ENCODE measurements around the gene BICD1. TPM values are rescaled to one million over a fixed set of nuclear protein-coding genes. Genes with fewer than 3 reads are reported as not detected.
"Not testable (repeated sequence)": the region's sequence is repeated elsewhere in the genome, so short reads cannot be mapped to it uniquely, and the experiment has no call there.

BICD1 gene
- total RNA-seq, 2 experiments from 2014 or later, result 17.8 to 18.7 TPM

- no peaks in the 10 kb centered on the region for H3K4me1 Mint-ChIP-seq
- H3K27me3 Mint-ChIP-seq, result no peaks in the 10 kb centered on the region
- POLR2A ChIA-PET, result no interaction called here
- no peak for ATAC-seq (ENCODE audit: low read depth)
- peaks cover 1% of the 10 kb centered on the region for H3K9me3 Mint-ChIP-seq
- H3K27ac Mint-ChIP-seq, result no peak overlapping the region
- no peaks in the 10 kb centered on the region for H3K36me3 Mint-ChIP-seq
- DNase-seq, result no peak
- no peak overlapping the region for H3K4me3 Mint-ChIP-seq
Measured at GRCh38 chr12:32084753-32085152, 21.9 kb upstream of the BICD1 start.

DNA sequence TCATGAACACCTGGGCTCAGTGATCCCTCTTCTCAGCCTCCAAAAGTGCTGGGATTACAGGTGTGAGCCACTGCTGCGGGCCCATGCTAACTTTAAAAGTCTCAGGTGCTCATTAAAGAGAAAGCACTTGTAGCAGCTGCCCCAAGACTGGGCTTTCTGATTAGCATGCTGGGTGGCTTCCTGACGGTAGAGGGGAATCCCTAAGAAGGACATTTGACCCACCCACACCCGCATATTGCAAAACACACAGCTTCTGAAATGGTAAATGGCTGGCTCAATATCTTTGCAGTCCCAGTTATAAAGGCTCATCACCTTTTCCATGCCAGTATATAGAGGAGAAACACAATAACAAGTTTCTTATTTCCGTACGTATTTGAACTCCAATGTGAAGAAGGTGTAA lies 19.3 kb upstream of the BICD1 start:
- H3K4me1 Mint-ChIP-seq, result no peaks in the 10 kb centered on the region
- no peak overlapping the region for H3K4me3 Mint-ChIP-seq
- POLR2A ChIA-PET, result no interaction called here
- no peaks in the 10 kb centered on the region for H3K27me3 Mint-ChIP-seq
- DNase-seq, result no peak
- ATAC-seq (ENCODE audit: low read depth), result no peak
- H3K36me3 Mint-ChIP-seq, result no peaks in the 10 kb centered on the region
- peaks cover 1% of the 10 kb centered on the region for H3K9me3 Mint-ChIP-seq
- no peak overlapping the region for H3K27ac Mint-ChIP-seq

- Mint-ChIP-seq H3K9me3 (peaks cover 1% of the 10 kb centered on the region), H3K36me3 (no peaks in the 10 kb centered on the region), H3K4me1 (no peaks in the 10 kb centered on the region), H3K27ac (no peak overlapping the region), H3K4me3 (no peak overlapping the region), H3K27me3 (no peaks in the 10 kb centered on the region)
- DNase-seq, result no peak
- POLR2A ChIA-PET, result no interaction called here
- ATAC-seq (ENCODE audit: low read depth), result no peak
Measured at GRCh38 chr12:32089156-32089555, 17.5 kb upstream of the BICD1 start.

DNA sequence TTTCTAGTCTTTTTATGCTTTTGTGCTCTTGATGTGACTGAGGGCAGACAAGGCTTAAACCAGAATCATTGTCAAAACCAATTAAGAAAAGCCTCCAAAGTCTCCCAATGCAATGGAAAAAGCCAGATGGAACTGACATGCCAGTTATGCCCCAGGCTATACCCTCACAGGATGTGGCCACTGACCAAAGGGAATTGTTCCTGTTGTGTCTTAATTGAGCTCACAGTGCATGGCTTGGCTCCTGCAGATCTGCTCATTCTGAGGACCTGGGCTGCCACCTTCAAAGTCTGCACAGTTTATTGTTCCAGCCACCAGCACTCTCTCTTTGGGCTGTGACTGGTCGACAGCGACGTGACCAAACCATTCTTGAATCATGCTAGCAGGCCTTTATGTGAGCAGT lies 17.1 kb upstream of the BICD1 start:
- Mint-ChIP-seq H3K4me1 (no peaks in the 10 kb centered on the region), H3K36me3 (no peaks in the 10 kb centered on the region), H3K4me3 (no peak overlapping the region), H3K27ac (no peak overlapping the region), H3K27me3 (no peaks in the 10 kb centered on the region), H3K9me3 (peaks cover 1% of the 10 kb centered on the region)
- no peak for ATAC-seq (ENCODE audit: low read depth)
- no peak for DNase-seq
- POLR2A ChIA-PET, result no interaction called here

- Mint-ChIP-seq H3K27ac (no peak overlapping the region), H3K9me3 (peaks cover 1% of the 10 kb centered on the region), H3K4me3 (no peak overlapping the region), H3K36me3 (no peaks in the 10 kb centered on the region), H3K27me3 (no peaks in the 10 kb centered on the region), H3K4me1 (no peaks in the 10 kb centered on the region)
- no peak for ATAC-seq (ENCODE audit: low read depth)
- POLR2A ChIA-PET, result no interaction called here
- no peak for DNase-seq
Measured at GRCh38 chr12:32091696-32092095, 15.0 kb upstream of the BICD1 start.

DNA sequence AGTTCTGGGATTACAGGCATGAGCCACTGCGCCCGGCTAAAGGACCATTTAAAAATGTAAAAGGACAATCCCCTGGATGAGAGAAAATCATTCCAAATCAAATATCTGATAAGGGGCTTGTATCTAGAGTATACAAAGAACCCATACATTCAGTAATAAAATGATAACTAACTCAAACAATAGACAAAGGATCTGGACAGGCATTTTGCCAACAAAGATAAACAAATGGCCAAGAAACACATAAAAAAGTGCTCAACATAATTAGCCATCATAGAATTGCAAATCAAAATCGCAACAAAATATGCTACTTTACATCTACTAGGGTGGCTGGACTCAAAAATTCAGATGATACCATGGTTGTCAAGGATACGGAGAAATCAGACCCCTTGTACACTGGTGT lies 8.5 kb upstream of the BICD1 start:
- no peaks in the 10 kb centered on the region for H3K9me3 Mint-ChIP-seq
- no peaks in the 10 kb centered on the region for H3K36me3 Mint-ChIP-seq
- POLR2A ChIA-PET, result no interaction called here
- DNase-seq (no peak), ATAC-seq (ENCODE audit: low read depth) (no peak)
- H3K27ac Mint-ChIP-seq, result no peak overlapping the region
- H3K4me1 Mint-ChIP-seq, result no peaks in the 10 kb centered on the region
- no peak overlapping the region for H3K4me3 Mint-ChIP-seq
- H3K27me3 Mint-ChIP-seq, result no peaks in the 10 kb centered on the region

GRCh38 chr12:32099275-32099674 lies 7.4 kb upstream of the BICD1 start:
- H3K4me1 Mint-ChIP-seq; H3K9me3 Mint-ChIP-seq; POLR2A ChIA-PET; ATAC-seq (ENCODE audit: low read depth); H3K4me3 Mint-ChIP-seq; H3K27ac Mint-ChIP-seq; H3K27me3 Mint-ChIP-seq; H3K36me3 Mint-ChIP-seq; DNase-seq: not testable (repeated sequence)

DNA sequence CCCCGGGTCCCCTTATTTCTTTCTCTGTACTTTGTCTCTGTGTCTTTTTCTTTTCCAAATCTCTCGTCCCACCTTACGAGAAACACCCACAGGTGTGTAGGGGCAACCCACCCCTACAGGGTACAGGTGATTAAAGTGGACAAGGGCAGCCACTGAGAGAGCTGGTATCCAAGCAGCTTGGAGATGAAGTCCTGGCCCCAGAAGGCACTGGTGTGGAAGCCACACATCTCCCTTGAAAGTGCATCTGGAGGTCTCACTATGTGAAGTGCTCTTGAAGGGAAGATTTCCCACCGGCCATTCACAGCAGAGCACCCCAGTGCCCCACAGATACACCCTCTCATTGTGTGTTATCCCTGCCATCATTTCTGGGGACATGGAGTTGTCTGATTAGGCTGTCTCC lies 6.3 kb upstream of the BICD1 start:
- DNase-seq (no peak), ATAC-seq (ENCODE audit: low read depth) (no peak)
- H3K36me3 Mint-ChIP-seq, result no peaks in the 10 kb centered on the region
- no peak overlapping the region for H3K4me3 Mint-ChIP-seq
- H3K9me3 Mint-ChIP-seq, result no peaks in the 10 kb centered on the region
- H3K27me3 Mint-ChIP-seq, result no peaks in the 10 kb centered on the region
- no peak overlapping the region for H3K27ac Mint-ChIP-seq
- H3K4me1 Mint-ChIP-seq, result no peaks in the 10 kb centered on the region
- POLR2A ChIA-PET, result no interaction called here

GRCh38 chr12:32100888-32101287 lies 5.8 kb upstream of the BICD1 start:
- Mint-ChIP-seq H3K27me3 (no peaks in the 10 kb centered on the region), H3K27ac (no peak overlapping the region), H3K36me3 (no peaks in the 10 kb centered on the region), H3K9me3 (no peaks in the 10 kb centered on the region), H3K4me3 (no peak overlapping the region), H3K4me1 (peaks cover under 1% of the 10 kb centered on the region)
- ATAC-seq (ENCODE audit: low read depth) (no peak), DNase-seq (no peak)
- POLR2A ChIA-PET, result no interaction called here

- no peaks in the 10 kb centered on the region for H3K36me3 Mint-ChIP-seq
- H3K9me3 Mint-ChIP-seq, result no peaks in the 10 kb centered on the region
Measured at GRCh38 chr12:32102234-32102633, 4.4 kb upstream of the BICD1 start.

GRCh38 chr12:32104572-32105355 lies 1.9 kb upstream of the BICD1 start:
- H3K4me1 Mint-ChIP-seq, result peaks cover 18% of the 10 kb centered on the region
- no peak overlapping the region for H3K4me3 Mint-ChIP-seq
- H3K27ac Mint-ChIP-seq, result no peak overlapping the region
- POLR2A ChIA-PET, result no interaction called here
- no peaks in the 10 kb centered on the region for H3K36me3 Mint-ChIP-seq
- H3K27me3 Mint-ChIP-seq, result no peaks in the 10 kb centered on the region
- ATAC-seq (ENCODE audit: low read depth), result no peak
- DNase-seq, result no peak
- H3K9me3 Mint-ChIP-seq, result no peaks in the 10 kb centered on the region

More at GRCh38 chr12:32102234-32102633, 4.4 kb upstream of the BICD1 start:
- Mint-ChIP-seq H3K4me3 (no peak overlapping the region), H3K27me3 (no peaks in the 10 kb centered on the region), H3K27ac (no peak overlapping the region), H3K4me1 (peaks cover 3% of the 10 kb centered on the region)
- DNase-seq (no peak), ATAC-seq (ENCODE audit: low read depth) (no peak)
- POLR2A ChIA-PET, result no interaction called here

DNA sequence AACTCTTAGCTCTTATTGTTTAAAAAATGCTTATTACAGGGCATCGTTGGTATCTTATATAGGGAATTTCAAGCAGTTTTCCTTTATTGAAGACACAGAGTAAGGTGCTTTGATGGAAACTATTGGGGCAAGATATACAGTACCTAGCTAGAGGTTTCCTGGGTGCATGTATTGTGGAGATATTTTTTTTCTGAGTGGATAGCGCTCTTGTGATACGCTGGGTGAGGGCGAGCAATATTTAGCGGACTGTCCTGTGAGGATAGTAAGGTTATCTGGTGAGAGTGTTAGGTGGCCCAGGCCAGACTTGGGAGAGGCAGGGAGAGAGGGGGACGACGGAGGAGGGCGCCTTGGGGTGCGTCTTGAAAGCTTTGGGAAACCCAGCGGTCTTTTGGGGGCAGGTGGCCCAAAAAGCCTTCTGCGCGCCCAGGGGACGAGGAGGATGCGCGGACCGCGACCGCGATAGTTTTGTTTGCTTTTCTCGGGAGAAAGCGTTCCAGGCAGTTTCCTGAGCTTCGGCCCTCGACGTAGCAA lies 596 bp upstream of the BICD1 start:
- ATAC-seq (ENCODE audit: low read depth), result no peak
- Mint-ChIP-seq H3K27ac (peak overlapping the region; percentile 85), H3K27me3 (no peaks in the 10 kb centered on the region), H3K36me3 (no peaks in the 10 kb centered on the region), H3K4me1 (peaks cover 18% of the 10 kb centered on the region), H3K9me3 (no peaks in the 10 kb centered on the region), H3K4me3 (peak overlapping the region; percentile 90)
- DNase-seq, result no peak
- POLR2A ChIA-PET, result interaction anchor here (0.5 to 2.1 kb wide), 4 partner anchors 45 to 377 kb away, joined by 3 to 8 read pairs (median 6); partner anchors contain the start of genes AMN1 and RESF1

GRCh38 chr12:32107359-32108267 lies 966 bp downstream of the BICD1 start:
- H3K27ac Mint-ChIP-seq, result peak overlapping the region; percentile 87
- peaks cover 18% of the 10 kb centered on the region for H3K4me1 Mint-ChIP-seq
- H3K27me3 Mint-ChIP-seq, result no peaks in the 10 kb centered on the region
- DNase-seq (no peak), ATAC-seq (ENCODE audit: low read depth) (no peak)
- H3K36me3 Mint-ChIP-seq, result no peaks in the 10 kb centered on the region
- no peaks in the 10 kb centered on the region for H3K9me3 Mint-ChIP-seq
- POLR2A ChIA-PET, result interaction anchor here (0.7 to 2.1 kb wide), 7 partner anchors 27 to 379 kb away, joined by 3 to 11 read pairs (median 3); partner anchors contain the start of genes AMN1 and RESF1
- H3K4me3 Mint-ChIP-seq, result peak overlapping the region; percentile 90

All from activated naive CD8-positive, alpha-beta T cell treated with anti-CD3 and anti-CD28 coated beads, Interleukin-2, amount 10 ng/mL, durations not matched to agents 7 days and 5 days (primary cell).